GM19043 (cell line): Measurements from ENCODE around the gene SLA2.
"Not testable (repeated sequence)": the region's sequence is repeated elsewhere in the genome, so short reads cannot be mapped to it uniquely, and the experiment has no call there.

Experiments used
- ATAC-seq: cut with Tn5 transposase; IDR thresholded peaks from one replicate; pipeline ENCODE4 v1.9.1; 2021; ENCODE audit warnings: low read depth; ENCODE audit not compliant: unreplicated experiment

The SLA2 gene

GRCh38 chr20:36645998-36646397 lies at the start of gene SLA2:
Gene SLA2, minus strand, starts transcription at chr20:36646196. Its CDS starts 4,861 bp downstream, at chr20:36641335.
- no peak for ATAC-seq

GRCh38 chr20:36695467-36695866 lies 49.5 kb upstream of the SLA2 start:
- ATAC-seq, result not testable (repeated sequence)

- no peak for ATAC-seq
These were observed 42.6 kb upstream of the SLA2 start for GRCh38 chr20:36688630-36689029.

DNA sequence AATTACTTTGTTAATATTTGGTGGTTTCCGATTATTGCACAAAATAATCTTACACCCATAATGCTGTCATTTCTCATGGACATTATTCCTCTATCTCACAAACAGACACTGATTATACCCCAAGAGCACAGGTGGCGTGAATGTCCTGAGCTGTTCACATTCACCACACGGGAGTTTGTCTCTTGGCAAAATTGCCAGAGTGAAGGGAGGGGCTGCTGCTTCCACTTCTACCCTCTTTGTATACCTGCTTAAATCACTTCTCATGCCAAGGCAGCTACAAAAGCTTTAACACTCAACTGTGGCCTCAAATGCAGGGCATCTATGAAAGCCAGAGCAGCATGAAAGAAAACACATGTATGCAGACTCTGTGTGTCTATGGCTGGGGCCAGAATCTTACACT lies 41.9 kb upstream of the SLA2 start:
- no peak for ATAC-seq

DNA sequence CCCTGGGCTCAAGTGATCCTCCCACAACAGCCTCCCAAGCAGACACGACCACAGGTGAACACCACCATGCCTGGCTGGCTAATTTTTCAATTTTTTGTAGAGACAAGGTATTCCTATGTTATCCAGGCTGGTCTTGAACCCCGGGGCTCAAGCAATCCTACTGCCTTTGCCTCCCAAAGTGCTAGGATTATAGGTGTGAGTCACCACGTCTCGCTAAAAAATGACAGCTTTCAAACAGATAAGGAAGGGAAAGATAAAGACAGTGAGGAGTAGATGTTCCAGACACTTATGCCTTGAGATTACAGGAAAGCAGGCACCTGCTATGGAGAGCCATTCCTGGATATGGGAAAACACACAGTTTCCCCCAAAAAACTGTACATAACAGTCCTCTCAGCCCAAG lies 40.9 kb upstream of the SLA2 start:
- ATAC-seq, result no peak

DNA sequence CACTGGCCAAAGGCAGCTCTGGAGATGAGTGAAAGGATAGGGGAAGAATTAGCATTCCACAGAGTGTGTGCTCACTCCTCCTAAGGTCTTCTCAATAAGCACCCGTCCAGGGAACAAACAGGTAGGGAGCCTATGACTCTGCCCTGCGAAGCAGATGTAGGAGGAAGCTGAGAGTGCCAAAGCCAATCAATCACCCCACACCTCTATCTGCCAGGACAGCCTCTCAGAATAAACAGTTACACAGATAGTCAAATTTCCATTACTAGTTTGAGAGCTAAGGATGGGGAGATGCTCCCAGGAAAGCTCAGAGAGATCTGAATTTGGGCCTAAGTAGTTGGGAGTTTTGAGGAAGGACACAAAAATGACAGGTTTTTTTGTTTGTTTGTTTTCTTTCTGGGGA lies 40.5 kb upstream of the SLA2 start:
- ATAC-seq, result no peak

- ATAC-seq, result no peak
These were observed 38.8 kb upstream of the SLA2 start for GRCh38 chr20:36684747-36685146.

DNA sequence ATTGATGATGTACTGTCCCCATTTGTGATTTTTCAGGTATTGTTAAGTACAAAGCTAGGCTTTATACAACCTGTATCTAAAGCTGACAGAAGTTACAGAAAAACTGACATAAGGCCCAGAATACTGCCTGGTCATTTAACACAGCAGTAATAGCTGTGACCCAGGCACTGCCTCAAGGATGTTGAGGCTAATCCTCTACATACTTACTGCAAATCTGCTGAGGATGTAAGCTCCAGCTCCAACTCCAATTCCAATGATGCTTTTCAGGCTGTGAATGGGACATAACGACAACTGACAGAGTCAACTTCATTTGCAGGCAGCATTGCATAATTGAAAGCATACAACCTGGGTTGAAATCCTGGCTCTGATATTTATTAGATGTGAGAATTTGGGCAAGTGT lies 36.3 kb upstream of the SLA2 start:
- ATAC-seq, result no peak

DNA sequence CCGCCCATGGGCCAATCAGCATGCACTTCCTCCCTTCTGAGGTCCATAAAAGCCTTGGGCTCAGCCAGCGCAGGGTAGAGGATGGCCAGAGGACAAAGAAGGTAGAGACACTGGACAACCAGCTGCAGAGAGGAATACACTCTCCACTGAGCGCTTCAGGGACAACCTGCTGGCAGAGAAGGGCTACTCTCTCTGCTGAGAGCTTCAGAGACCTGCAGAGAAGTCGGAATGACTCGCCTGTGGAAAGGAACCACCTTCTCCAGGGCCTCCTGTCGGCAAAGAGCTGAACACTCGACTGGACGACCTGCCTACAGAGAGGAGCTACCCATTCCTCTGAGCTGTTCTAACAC lies 31.4 kb upstream of the SLA2 start:
- no peak for ATAC-seq

GRCh38 chr20:36676701-36677421 lies 30.9 kb upstream of the SLA2 start:
- no peak for ATAC-seq

- ATAC-seq, result not testable (repeated sequence)
These were observed 29.5 kb upstream of the SLA2 start for GRCh38 chr20:36675545-36675944.

GRCh38 chr20:36672991-36673390 lies 27.0 kb upstream of the SLA2 start:
- no peak for ATAC-seq

DNA sequence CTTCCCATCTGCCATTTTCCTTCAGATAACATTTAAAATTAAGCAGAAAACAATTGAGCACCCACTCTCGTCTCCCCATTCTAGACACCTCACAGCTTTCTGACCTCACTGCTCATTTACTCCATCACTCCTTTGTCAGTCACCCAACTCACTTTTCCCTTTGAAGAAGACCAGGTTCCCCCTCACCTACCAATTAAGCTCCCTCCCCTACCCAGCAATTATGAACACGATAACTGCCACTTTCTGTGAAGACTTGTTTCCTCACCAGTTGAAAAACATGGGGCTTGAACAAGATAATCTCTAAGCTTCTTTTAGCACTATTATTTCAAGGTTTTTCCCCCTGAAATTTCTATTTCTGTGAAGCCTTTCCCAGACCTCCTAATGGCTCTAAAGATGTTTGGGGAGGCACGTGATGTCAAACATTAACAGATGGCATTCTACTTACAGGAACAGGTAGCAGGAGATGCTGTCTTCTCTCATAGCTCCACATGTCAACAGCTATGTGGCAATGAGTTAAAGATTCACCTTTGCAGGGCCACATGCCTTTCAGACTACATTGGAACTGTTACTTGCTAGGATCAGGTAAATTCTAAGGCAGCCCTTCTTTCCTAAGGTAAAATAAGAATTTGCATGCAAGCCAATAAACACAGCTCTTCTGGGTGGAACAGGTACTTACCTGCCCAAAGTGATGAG lies 24.8 kb upstream of the SLA2 start:
- ATAC-seq, result no peak

DNA sequence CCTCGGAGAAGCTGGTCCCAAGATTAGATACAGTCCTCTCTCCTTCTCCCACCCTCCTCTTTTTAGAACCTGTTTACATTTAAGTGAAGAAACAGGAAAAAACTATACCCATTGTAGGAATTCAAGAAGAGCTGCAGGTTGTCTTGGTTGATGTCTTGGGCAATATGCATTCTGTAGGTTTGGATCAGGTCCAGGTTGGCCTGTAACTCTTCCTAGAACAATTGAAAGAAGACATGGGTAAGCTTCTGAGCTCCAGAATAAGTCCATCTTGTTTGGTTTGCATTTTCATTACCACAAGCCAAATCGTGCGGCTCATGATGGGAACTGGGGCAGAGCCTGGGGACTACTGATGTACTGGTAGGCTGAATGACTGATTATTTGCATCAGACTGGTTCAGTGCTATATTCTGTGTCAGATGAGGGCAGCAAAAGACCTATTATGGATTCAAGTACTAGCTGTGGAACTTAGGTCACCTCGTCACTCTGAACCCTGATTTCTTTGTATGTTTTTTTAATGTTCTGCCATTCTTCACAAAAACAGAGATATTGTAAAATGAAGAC lies 20.3 kb upstream of the SLA2 start:
- no peak for ATAC-seq

- ATAC-seq, result no peak
These were observed 17.0 kb upstream of the SLA2 start for GRCh38 chr20:36663031-36663430.

DNA sequence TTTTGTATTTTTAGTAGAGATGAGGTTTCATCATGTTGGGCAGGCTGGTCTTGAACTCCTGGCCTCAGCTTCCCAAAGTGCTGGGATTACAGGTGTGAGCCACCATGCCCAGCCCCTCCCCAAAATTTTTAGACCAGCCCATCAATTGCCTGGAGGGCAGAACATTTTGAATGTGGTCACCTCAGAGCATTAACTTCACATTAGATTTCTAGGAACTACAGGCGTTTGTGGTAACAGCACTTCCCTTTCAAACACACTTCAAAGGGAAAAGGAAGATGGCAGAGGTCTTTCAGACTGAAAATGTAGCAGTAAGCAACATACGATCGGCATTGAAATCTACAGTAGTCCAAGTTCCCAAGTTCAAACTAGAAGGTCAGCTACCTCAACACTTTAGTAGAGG lies 12.3 kb upstream of the SLA2 start:
- no peak for ATAC-seq

DNA sequence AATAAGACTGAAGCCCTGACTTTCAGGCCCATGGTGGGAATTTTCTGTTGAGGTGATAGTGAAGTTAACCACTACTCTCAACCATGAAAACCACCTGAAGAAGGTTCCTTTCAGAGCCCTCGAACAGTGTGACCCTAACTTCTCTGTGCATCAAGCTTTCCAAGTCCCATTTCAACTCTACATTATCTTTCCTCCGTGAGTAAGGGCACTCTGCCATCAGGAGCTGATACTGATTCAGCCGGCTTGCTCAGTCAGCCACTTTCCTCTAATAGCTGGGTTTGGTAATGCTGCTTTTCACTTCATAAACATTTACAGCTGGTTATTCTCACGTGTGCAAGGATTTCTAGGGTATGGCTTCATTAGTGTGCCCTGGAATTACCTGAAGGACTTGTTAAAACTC lies 10.7 kb upstream of the SLA2 start:
- no peak for ATAC-seq

- ATAC-seq, result no peak
These were observed 9.0 kb upstream of the SLA2 start for GRCh38 chr20:36655004-36655403.

GRCh38 chr20:36654506-36654905 lies 8.5 kb upstream of the SLA2 start:
- no peak for ATAC-seq

DNA sequence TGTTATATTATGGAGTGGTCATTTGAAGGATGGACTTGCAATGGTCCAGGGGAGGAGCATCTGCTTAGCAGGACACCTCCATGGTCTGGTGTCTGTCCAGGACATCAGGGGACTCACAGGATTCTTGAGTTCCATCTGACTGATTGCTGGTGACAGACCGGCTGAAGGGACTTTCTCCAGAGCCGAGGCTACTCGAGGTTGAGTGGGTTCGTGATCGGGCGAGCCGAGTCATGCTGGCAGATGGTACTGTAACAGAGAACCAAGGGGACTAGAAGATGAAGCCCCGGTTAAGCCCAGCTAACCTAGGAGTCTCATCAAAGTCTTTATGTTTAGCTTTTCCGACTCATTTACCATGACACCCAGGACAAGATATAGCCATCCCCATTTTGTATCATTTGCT lies 7.5 kb upstream of the SLA2 start:
- ATAC-seq, result no peak

DNA sequence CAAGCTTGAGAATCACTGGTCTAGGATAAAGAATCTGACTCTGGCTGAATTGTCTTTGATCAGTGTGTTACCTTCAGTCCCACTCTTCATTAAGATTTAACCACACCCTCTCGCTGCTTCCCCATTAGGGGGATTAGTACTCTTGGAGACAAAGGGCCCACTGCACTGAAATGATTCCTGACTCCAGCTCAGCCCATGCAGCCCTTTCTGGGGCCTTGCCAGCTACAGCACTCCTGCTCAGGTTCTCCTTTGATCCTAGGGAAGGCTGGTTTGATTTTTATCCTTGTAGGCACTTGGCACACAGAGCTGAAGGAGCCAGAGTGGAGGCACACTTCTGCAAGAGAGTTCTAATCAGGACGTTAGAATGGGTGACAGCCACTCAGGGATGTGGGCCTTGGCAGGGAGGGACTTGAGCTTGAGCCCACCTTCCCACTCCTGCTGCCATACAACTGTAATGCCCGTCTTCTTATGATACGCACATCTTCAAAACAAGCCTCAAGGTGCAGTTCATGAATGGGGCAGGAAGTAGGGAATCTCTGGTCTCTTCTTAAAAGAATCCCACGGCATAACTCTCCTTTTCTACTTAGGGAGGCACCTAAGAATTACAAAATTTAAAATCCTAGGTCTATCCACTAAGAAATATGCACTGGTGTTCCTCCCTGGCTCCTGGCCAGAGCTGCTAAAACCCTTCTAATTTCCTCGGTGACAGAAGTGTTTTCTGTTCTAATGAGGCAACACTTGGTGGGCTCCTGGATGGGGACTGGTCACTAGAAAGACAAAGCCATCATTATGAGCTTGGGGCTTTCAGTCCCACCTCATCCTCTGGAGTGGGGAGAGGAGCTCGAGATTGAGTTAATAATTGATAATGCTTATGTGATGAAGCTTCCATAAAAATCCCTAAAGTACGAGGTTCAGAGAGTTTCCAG lies 1.5 kb upstream of the SLA2 start:
- no peak for ATAC-seq
